ENCODE data around the gene SNX4. TPM values are rescaled to one million over a fixed set of nuclear protein-coding genes. Genes with fewer than 3 reads are reported as not detected.
A peak's percentile ranks its signal among the peaks of the same experiment; 100 is the strongest.
"Not testable (repeated sequence)": the region's sequence is repeated elsewhere in the genome, so short reads cannot be mapped to it uniquely, and the experiment has no call there.

Gene SNX4
- 59.7 TPM for total RNA-seq (ENCODE audit: insufficient read depth, low replicate concordance)

GRCh38 chr3:125519678-125520562, at the start of gene SNX4:
TSS of gene SNX4 (minus strand) at chr3:125520202. CDS start at chr3:125520172, 30 bp downstream.
- DNase-seq (ENCODE audit: low spot score), result peak; percentile 97

- DNase-seq (ENCODE audit: low spot score), result no peak
Observed at GRCh38 chr3:125556314-125556713, 36.3 kb upstream of the SNX4 start.

GRCh38 chr3:125552401-125552800, 32.4 kb upstream of the SNX4 start:
- DNase-seq (ENCODE audit: low spot score), result no peak

- no peak for DNase-seq (ENCODE audit: low spot score)
Observed at GRCh38 chr3:125528920-125529319, 8.9 kb upstream of the SNX4 start.

- DNase-seq (ENCODE audit: low spot score), result no peak
Observed at GRCh38 chr3:125525153-125525552, 5.2 kb upstream of the SNX4 start.

GRCh38 chr3:125520563-125520919, 539 bp upstream of the SNX4 start:
- not testable (repeated sequence) for DNase-seq (ENCODE audit: low spot score)

- no peak for DNase-seq (ENCODE audit: low spot score)
Observed at GRCh38 chr3:125515421-125515820, 4.6 kb downstream of the SNX4 start.

GRCh38 chr3:125513490-125514115, 6.4 kb downstream of the SNX4 start:
- DNase-seq (ENCODE audit: low spot score), result no peak

GRCh38 chr3:125512135-125512920, 7.7 kb downstream of the SNX4 start:
- DNase-seq (ENCODE audit: low spot score), result peak; percentile 48

GRCh38 chr3:125511420-125512118, 8.4 kb downstream of the SNX4 start:
- DNase-seq (ENCODE audit: low spot score), result no peak

- no peak for DNase-seq (ENCODE audit: low spot score)
Observed at GRCh38 chr3:125507128-125507527, 12.9 kb downstream of the SNX4 start.

- no peak for DNase-seq (ENCODE audit: low spot score)
Observed at GRCh38 chr3:125498630-125499029, 21.4 kb downstream of the SNX4 start.

GRCh38 chr3:125496701-125497100, 23.3 kb downstream of the SNX4 start:
- no peak for DNase-seq (ENCODE audit: low spot score)

GRCh38 chr3:125482406-125482805, 37.6 kb downstream of the SNX4 start:
- no peak for DNase-seq (ENCODE audit: low spot score)

- no peak for DNase-seq (ENCODE audit: low spot score)
Observed at GRCh38 chr3:125481786-125482185, 38.2 kb downstream of the SNX4 start.

- not testable (repeated sequence) for DNase-seq (ENCODE audit: low spot score)
Observed at GRCh38 chr3:125481375-125481759, 38.6 kb downstream of the SNX4 start.

GRCh38 chr3:125480656-125481374, 39.2 kb downstream of the SNX4 start:
- no peak for DNase-seq (ENCODE audit: low spot score)

- DNase-seq (ENCODE audit: low spot score), result no peak
Observed at GRCh38 chr3:125479091-125479490, 40.9 kb downstream of the SNX4 start.

- DNase-seq (ENCODE audit: low spot score), result no peak
Observed at GRCh38 chr3:125478326-125478725, 41.7 kb downstream of the SNX4 start.

GRCh38 chr3:125477701-125478100, 42.3 kb downstream of the SNX4 start:
- DNase-seq (ENCODE audit: low spot score), result no peak

- no peak for DNase-seq (ENCODE audit: low spot score)
Observed at GRCh38 chr3:125470671-125471070, 49.3 kb downstream of the SNX4 start.
